Stimulated activated CD8-positive, alpha-beta memory T cell treated with anti-CD3 and anti-CD28 coated beads, Interleukin-12 subunit alpha, Interleukin-12 subunit beta, amount 100 ng/mL, for 24 hours (primary cell): ENCODE results near the gene TRIML1.

ENCODE experiments used
- DNase-seq: peaks from one replicate; pipeline ENCODE4 v3.0.0-alpha.2; 2020; ENCODE audit errors: extremely low read depth

TRIML1 gene, protein sequence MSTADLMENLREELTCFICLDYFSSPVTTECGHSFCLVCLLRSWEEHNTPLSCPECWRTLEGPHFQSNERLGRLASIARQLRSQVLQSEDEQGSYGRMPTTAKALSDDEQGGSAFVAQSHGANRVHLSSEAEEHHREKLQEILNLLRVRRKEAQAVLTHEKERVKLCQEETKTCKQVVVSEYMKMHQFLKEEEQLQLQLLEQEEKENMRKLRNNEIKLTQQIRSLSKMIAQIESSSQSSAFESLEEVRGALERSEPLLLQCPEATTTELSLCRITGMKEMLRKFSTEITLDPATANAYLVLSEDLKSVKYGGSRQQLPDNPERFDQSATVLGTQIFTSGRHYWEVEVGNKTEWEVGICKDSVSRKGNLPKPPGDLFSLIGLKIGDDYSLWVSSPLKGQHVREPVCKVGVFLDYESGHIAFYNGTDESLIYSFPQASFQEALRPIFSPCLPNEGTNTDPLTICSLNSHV

DNA sequence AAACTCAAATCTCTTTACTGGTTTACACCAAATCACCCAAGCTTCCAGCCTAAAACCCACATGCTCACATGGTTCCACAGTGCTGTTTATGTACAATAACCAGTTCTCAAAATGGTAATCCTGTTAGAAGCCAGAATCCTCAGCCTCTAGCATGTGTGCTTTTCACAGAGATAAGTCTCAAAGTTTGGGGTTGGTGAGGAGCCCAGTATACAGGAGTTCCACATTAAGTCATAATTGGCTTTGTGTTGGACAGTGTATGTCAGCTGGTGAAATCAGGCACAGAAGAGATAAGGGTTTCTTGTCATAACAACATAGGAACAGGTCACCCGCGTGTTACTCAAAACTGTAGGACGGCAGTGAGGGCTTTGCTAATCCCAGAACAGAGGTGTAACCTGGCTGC lies at the start of gene TRIML1:
TRIML1 (plus strand) TSS at position 301 of the 400 bp plus-strand sequence. CDS start 118 bp downstream, outside the sequence.
- DNase-seq: no peak

DNA sequence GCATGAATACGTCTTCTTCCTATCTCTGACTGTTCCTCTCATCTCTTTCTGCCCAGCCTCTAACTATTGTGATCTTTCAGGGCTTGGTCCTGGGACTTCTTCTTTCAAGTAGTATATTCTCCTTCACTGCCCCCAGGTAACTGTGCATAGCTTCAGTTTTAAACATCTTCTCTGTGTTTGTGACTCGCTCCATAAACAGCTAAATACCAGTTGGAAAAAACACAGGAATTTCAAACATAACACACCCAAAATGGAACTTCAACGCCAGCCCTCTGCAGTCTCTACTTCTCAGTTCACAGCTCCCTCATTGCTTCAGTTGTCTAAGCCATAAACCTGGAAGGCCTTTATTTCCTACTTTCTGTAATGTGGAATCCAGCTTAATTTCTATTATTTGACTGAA lies 46.4 kb upstream of the TRIML1 start:
- DNase-seq: no peak

DNA sequence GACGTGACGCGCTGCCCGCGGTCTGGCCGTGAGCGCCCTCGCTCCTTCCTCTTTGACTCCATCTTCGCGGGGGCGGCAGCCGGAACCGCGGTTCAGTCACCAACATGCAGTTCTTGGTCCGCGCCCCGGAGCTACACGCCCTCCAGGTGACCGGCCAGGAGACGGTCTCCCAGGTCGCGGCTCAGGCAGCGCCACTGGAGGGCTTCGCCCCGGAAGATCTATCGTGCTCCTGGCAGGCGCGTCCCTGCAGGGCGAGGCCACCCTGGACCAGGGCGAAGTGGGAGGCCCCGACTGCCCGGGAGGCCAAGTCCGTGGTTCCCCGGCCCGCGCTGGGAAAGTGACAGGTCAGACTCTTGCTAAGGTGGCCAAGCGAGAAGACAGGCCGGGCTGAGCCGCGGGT lies 32.8 kb upstream of the TRIML1 start:
- no peak for DNase-seq

DNA sequence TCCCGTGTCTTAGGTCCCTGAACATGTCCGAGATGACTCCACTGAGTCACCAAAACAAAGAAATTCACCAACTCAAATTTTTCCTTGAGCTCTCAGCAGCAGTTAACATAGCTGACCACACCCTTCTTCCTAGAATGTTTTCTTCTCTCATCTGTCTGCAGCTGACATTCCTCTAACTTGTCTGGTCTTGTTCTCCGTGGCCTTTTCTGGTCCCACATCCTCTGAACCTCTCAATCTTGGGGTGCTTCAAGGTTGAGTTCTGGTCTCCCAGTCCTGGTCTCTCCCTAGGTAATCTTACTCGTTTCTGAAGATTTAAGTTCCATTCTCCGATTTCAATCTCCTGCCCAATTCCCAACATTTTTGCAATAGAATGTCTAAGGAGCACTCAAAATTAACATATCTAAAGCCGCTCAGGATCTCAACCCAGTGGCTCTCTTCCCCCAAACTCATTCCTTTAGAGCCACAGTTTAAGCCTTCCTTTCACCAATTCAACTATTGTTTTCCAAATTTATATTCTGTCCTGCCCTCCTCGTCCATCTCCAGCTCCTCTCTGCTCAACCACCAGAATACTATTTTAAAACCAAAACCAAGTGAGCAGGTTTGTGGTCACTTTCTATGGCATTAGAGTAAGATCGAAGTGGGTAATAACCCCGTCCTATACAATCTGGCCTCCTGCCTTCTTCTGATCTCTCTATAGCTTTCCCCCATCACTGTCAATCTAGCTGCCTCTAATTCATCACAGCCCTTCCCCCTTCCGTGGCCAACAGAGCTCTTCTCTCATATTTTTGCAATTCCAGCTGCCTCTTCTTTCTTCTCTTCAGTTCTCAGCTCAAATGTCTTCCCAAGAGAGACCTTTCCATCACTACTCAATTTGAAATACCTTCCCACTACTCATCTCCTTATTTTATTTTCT lies 31.1 kb upstream of the TRIML1 start:
- DNase-seq: no peak

DNA sequence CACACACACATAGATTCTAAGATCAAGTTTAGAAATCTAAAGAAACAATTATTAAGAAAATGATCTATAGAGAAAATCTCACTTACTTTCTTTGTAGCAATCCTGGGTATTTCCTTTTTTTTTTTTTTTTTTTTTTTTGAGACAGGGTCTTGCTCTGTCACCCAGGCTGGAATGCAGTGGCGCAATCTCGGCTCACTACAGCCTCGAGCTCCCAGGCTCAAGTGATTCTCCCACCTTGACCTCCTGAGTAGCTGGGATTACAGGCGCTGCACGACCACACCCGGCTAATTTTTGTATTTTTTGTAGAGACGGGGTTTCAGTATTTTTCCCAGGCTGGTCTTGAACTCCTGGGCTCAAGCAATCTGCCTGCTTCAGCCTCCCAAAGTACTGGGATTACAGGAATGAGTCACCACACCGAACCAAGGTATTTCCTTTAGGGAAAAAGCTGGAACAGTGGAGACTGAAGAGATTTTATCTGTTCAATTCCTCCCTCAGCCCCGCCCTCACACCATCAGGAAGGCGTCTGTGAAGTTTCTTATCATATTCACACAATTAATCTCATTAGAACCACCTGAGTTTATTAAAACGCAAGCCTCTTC lies 30.0 kb upstream of the TRIML1 start, which contains the start of gene TRIML2:
TRIML2 (minus strand) TSS at position 447 of the 599 bp plus-strand sequence. CDS start 4,235 bp downstream, outside the sequence.
- no peak for DNase-seq

DNA sequence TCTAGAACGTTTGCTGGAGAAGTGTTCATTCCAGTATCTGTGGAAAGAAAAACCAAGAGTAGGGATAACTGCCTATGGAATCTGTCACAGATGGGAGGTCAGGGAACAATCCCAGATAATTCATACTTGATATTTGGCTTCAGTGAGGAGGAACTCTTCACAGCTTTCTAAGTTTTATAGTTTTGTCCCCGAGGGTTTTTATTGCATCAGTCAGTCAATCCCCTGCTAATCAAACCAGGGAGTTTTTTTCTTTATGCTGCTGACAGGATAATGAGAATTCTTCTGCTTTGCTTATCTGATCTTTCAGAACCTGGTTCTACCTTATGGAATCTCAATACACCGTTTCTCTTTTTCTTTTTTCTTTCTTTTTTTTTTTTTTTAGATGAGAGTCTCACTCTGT lies 29.2 kb upstream of the TRIML1 start:
- no peak for DNase-seq

DNA sequence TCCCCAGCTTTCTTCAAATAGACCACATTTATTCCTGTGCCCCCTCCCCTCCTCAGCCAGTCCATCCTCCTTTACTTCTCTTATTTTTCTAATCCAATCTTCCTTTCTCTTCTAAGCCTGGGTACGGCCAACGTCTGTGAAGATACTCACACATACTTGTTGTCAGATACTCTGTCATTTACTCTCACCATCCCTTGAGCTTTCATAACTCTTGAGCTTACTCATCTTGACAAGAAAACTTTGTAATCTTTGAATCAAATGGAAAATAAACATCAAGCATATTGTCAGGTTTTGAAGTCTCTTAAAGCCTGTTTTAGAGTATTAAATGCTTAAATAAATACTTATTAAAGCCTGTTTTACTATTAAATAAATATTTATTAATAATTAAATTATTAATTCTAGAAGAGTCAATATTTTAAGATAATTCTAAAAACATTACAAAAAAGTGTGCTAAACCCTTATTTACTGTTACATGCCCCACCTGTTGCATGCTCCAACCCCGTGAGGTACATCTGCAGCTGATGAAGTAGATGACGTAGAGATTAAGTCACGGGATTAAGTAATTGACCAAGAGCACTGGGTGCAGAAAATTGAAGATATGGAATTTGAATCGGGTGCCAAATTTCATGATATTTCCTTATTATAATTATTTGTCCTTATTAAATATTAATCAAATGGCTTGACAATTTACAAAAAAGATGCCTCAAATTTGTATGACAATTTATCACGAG lies 28.3 kb upstream of the TRIML1 start:
- no peak for DNase-seq

DNA sequence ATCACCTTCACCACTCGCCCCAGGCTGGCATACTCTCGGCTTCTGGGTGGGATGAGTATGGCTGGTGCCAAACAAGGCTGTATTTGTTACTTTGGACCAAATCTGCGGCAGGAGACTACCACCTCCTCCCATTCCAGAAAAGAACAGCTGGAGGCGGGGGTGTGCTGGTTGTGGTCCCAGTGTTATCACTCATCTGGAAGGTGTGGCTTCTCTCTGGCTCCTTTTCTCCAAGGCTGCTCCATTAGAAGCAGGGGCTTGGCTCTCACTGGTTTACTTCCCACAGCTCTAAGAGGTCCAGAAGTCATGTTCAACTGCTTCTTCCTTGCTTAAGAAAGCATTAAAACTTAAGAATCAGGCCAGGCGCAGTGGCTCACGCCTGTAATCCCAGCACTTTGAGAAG lies 27.3 kb upstream of the TRIML1 start:
- no peak for DNase-seq

DNA sequence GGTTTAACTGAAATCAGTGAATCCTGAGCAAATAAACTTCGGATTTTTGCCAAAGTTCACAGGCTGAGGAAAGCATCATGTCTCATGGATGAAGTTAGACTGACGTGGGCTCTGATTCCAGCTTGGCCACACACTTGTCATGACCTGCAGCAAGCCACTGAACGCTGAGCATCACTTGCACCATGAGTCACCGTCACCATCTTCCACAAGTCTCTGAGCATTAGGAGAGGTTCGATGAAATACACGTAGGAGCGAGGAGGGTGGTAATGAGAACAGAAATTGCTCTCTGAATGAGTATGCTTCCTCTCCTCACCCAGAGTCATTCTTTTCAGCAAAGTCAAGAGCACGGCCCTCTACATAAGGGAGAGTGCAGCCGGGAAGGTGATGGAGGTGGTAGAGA lies 26.1 kb upstream of the TRIML1 start:
- no peak for DNase-seq

DNA sequence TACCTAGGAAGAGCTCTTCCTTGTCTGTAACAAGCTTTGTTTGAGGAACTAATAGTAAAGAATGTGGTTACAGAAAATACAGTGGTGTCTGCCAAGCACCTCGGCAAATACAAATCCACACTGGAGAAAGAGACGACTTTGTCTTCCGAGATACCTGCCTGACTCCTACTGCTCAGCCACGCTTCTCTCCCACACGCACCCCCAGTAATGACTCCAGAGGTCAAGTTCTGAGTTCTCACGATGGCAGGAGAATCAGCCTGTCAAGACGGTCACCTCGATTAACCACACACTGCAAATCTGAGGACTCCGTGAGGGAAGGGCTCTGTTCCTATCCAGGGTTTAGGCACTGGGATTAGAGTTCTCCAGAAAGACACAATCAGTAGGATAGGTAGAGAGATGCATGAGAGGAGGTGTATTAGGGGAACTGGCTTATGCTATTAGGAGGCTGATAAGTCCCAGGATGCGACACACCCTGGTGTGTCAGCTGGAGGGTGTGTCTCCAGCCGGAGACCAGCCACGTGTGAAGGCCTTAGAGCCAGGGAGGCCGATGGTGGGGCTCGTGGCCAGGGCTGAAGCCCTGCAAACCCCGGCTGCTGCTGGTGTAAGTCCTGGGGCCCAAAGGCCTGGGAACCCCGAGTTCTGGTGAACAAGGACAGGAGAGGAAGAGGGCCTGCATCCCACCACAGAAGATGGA lies 21.5 kb upstream of the TRIML1 start:
- DNase-seq: no peak

DNA sequence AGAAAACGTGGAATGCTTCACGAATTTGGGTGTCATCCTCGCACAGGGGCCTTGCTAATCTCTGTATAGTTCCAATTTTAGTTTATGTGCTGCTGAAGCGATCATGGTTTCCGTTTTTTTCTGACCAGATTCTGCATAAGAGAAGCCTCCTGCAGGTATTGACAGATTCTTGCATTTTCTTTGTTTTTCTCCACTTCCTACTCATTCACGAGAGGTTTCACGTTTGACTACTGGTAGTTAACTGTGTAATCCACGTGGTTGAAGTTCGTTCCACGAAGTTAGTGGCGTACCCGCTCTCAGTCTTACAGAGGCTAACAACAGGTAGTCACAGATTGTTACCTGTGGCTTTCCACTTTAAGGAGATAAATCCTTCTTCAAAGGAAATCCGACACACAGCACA lies 17.7 kb upstream of the TRIML1 start:
- DNase-seq: no peak

DNA sequence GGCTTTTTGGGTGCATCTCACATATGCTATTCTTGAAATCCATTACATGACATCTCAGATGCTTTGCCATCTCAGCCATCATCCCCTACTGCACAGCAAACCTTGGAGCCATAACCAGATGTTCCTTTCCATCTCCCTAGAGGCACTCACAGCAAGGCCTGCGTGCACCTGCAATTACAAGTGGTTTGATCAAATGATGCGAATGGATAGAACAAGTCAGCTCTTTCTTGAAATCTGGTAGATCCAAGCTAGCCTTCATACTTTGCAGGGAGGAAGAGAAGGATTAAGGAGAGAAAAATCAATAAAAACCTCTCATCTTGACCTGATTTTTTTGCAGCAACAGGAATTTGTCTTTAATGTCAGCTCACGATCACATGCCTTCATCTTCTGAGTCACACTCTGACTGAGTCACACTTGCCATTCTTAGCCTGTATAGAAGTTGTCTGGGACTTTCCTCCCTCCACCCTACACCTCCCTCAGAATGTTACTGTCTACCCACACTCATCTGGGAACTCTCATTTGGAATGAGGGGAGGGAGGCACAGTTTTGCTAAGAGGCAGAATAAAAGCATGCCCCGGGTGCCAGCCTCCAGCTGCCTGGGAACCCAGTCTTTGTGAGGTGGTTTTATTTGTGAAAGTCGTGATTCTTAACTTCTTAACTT lies 11.9 kb upstream of the TRIML1 start:
- no peak for DNase-seq

DNA sequence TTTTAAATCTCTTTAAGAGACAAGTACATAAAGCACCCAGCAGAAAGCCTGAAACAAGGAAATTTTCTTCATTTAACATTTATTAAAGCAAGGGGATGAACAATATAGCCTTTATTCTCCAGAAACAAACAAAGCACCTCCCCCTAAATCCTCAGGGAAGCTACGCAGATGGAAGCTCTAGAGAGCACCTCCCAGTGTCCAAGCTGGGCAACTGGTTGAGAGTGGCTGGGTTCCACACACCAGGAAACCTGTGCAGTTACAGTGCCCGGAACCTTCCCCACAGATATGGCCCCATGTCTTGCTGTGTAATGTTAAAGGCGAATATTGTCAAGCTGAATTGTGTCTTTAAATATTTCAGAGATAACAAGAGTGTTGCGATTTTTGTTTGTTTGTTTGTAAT lies 8.9 kb upstream of the TRIML1 start:
- DNase-seq: no peak

DNA sequence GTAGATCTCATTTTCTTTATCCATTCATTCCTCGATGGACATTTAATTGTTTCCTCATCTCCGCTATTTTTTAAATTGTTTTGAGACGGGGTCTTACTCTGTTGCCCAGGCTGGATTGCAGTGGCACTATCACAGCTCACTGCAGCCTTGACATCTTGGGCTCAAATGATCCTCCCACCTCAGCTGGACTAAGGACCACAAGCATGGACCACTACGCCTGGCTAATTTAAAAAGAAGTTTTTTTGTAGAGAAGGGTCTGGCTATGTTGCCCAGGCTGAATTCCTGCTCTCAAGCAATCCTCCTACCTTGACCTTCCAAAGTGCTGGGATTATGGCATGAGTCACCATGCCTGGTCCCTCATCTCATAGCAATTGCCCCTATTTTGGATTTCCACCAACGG lies 7.0 kb upstream of the TRIML1 start:
- no peak for DNase-seq

DNA sequence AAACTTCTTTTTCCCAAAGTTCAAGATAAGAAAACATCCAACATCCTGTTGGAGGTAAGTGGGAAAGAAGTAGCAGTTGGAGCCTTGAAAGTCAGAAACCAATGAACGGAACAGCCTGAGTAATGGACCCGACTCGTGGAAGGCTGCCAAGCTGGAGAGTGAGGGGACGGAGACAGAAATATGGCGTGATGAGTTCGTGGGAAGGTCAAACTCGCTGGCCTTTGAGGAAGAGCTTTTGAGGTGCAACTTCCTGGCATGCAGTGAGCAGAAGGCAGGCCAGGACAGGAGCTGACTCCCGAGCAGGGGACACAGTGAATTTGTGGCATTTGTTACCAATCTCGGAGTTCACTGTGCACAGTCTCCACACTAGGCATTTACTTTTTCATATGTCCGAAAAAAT lies 1.0 kb upstream of the TRIML1 start:
- DNase-seq: no peak

DNA sequence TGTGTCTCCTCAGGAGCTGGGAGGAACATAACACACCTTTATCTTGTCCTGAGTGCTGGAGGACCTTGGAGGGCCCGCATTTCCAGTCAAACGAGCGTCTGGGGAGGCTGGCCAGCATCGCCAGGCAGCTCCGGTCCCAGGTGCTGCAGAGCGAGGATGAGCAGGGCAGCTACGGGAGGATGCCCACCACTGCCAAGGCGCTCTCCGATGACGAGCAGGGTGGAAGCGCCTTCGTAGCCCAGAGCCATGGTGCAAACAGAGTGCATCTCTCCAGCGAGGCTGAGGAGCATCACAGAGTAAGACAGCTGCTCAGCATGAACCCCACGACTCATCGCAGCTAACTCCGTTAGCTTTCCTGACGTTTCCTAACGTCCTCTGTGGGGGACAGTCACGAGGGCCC lies 430 bp downstream of the TRIML1 start:
- no peak for DNase-seq

DNA sequence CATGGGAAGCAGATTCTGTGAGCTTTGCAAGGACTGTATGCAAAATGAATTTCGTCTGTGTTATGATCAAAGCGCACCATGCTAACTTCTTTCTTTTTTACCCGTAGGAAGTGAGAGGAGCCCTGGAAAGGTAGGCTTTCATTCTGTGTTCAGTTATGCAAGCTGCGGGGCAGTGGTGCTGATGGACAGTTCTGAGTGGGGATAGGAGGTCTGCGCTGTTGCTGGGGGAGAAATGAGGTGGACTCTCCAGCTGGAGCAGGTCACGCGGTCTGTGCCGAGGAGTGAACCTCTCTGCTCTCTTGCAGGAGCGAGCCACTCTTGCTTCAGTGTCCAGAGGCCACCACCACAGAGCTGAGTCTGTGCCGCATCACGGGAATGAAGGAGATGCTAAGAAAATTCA lies 4.5 kb downstream of the TRIML1 start:
- DNase-seq: no peak

DNA sequence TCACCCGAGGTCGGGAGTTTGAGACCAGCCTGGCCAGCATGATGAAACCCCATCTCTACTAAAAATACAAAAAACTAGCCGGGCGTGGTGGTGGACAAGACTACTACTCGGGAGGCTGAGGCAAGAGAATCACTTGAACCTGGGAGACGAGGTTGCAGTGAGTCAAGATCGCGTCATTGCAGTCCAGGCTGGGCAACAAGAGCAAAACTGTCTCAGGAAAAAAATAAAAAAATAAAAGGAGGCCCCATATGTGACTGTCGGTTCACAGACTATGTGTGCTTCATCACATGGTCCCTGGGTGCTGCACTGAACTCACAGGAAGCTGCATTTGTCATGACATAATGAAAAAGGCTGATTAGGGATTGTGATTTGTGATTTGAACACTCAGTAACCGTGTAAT lies 6.4 kb downstream of the TRIML1 start:
- no peak for DNase-seq

DNA sequence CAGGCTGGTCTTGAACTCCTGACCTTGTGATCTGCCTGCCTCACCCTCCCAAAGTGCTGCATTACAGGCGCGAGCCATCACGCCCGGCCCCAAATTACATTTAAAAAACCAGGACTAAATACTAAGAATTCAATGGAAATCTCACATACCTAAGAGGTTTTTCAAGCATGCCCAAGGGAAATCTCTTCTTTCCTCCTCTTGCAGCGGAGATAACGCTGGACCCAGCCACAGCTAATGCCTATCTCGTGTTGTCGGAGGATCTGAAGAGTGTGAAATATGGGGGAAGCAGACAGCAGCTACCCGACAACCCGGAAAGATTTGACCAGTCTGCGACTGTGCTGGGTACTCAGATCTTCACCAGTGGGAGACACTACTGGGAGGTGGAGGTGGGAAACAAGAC lies 7.4 kb downstream of the TRIML1 start:
- no peak for DNase-seq

DNA sequence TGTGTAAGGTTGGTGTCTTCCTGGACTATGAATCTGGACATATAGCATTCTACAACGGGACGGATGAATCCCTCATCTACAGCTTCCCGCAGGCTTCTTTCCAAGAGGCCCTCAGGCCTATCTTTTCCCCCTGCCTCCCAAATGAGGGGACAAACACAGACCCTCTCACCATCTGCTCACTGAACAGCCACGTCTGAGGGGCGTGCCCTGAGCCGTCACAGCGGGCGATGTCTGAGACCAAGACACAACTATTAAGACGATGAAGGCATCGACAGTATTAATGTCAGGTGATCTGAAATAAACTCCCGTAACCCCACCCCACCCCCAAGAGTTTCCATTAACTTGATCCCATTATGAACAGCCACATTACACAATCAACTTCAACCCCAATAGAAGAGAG lies 7.9 kb downstream of the TRIML1 start:
- DNase-seq: no peak
